GM12864 (cell line): Measurements from ENCODE around the gene STEAP4.

Experiments
- DNase-seq: peaks from one replicate; pipeline ENCODE4 v3.0.0-alpha.2; 2011; ENCODE audit warnings: low read depth
- H3K4me3 ChIP-seq: 2 replicates; pipeline ENCODE4 v1.5.1; 2011; ENCODE audit warnings: mild to moderate bottlenecking, low read depth, low read length, control low read depth
- TF ChIP-seq, protein P1 (sequence below): IDR thresholded peaks from 2 replicates; pipeline ENCODE4 v1.5.1; 2011; ENCODE audit warnings: low read depth, mild to moderate bottlenecking, moderate library complexity, low read length, control low read depth, inconsistent platforms; ENCODE audit errors: missing control alignments

Gene STEAP4

GRCh38 chr7:88329532-88330463, 23.1 kb upstream of the STEAP4 start:
- TF ChIP-seq, protein P1, sequence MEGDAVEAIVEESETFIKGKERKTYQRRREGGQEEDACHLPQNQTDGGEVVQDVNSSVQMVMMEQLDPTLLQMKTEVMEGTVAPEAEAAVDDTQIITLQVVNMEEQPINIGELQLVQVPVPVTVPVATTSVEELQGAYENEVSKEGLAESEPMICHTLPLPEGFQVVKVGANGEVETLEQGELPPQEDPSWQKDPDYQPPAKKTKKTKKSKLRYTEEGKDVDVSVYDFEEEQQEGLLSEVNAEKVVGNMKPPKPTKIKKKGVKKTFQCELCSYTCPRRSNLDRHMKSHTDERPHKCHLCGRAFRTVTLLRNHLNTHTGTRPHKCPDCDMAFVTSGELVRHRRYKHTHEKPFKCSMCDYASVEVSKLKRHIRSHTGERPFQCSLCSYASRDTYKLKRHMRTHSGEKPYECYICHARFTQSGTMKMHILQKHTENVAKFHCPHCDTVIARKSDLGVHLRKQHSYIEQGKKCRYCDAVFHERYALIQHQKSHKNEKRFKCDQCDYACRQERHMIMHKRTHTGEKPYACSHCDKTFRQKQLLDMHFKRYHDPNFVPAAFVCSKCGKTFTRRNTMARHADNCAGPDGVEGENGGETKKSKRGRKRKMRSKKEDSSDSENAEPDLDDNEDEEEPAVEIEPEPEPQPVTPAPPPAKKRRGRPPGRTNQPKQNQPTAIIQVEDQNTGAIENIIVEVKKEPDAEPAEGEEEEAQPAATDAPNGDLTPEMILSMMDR, result no peak
- no peak for DNase-seq
- no peak overlapping the region for H3K4me3 ChIP-seq

DNA sequence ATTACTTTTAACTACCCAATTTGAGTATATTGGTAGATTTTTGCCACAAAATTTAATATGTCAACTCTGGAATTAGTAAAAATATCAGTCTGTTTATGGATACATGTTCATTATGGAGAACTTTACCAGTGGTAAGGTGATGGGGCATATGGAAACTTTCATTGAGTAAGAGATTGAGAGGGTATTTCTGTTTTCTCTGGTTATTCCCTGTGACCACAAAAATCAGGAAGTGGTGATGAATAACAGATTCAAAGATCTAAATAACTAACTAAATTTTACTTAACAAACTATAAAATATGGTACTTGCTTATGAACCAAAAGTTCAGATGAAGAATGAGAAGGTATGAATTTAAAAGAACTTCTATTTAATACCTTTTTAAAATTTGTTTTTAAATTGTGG, 22.1 kb upstream of the STEAP4 start:
- no peak for DNase-seq
- TF ChIP-seq, protein P1, result no peak
- H3K4me3 ChIP-seq, result no peak overlapping the region

GRCh38 chr7:88324699-88325098, 18.0 kb upstream of the STEAP4 start:
- no peak overlapping the region for H3K4me3 ChIP-seq
- TF ChIP-seq, protein P1, result no peak
- DNase-seq, result no peak

DNA sequence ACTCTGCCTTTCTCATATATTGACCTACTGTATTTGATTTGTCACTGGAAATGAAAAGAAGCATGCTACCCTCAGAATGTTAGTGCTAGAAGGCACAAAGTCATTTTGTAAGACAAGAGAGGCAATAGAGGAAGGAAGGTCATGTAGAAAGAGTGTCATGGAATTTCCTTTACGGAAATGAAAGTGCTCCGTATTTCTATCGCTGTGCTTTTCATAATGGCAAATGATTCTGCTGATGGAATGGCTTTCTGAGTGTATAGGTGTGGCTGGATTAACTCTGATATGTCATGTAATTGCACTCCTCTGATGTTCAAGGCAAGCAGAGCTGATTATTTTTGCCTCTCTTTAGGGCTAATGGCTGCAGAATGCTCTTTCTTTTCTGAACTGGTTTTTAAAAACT, 15.5 kb upstream of the STEAP4 start:
- TF ChIP-seq, protein P1, result no peak
- DNase-seq, result no peak
- H3K4me3 ChIP-seq, result no peak overlapping the region

DNA sequence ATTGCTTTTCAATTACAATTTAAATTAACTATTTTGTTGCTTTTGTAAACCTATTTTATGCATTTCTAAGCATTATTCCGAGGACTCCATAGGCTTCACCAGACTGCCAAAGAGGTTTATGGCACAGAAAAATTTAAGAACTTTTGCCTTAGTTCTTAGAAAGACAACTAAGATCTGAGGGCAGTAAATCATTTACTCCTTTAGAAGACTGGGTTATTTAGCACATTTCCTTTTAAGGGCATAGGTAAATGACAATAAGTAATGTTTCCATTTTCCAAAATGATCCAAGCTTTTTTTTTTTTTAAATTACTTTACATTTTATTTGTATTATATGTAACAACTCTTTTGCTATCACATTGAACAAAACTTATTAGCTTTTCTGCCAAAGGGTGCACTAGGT, 15.0 kb upstream of the STEAP4 start:
- TF ChIP-seq, protein P1, result no peak
- DNase-seq, result no peak

DNA sequence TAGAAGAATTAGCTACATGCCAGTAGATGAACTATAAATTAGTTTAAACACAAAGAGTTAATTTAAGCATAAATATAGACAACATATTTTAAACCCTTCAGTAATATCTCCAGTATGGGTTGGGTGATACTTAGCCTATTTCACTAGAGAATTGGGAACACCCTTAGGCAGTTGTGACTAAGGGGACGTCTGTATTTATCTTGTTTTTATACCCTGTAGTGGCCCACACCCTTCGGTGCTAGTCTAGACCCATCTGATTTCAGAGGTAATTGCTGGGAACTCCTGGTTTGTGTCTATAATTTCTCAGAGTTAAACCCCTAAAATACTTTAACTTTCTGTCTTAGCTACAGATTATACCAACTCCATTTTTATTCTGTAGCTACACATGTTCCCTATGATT, 11.5 kb upstream of the STEAP4 start:
- DNase-seq, result no peak
- H3K4me3 ChIP-seq, result no peak overlapping the region
- TF ChIP-seq, protein P1, result no peak

More for the DNA sequence above, 15.0 kb upstream of the STEAP4 start:
- no peak overlapping the region for H3K4me3 ChIP-seq

- TF ChIP-seq, protein P1, result no peak
- no peak overlapping the region for H3K4me3 ChIP-seq
- no peak for DNase-seq
Observed at GRCh38 chr7:88317422-88317821, 10.7 kb upstream of the STEAP4 start.
